Mesenchymal stem cell (in vitro differentiated cells and primary cell): ENCODE data around the gene MEF2B.
"Not testable (repeated sequence)": the region's sequence is repeated elsewhere in the genome, so short reads cannot be mapped to it uniquely, and the experiment has no call there.

Experiments used
- DNase-seq: peaks from one replicate; pipeline ENCODE4 v3.0.0-alpha.2; 2013
- H2AFZ ChIP-seq: one replicate; pipeline ENCODE4 v1.6.1; 2013; ENCODE audit warnings: low read depth, mild to moderate bottlenecking, control low read depth, inconsistent platforms, low read length, moderate library complexity
- H2AK5ac ChIP-seq: 2 replicates; pipeline ENCODE4 v1.6.1; 2013; ENCODE audit warnings: low read length, moderate library complexity, mild to moderate bottlenecking, inconsistent platforms; ENCODE audit not compliant: severe bottlenecking
- H2BK120ac ChIP-seq: one replicate; pipeline ENCODE4 v1.6.1; 2013; ENCODE audit warnings: low read depth, mild to moderate bottlenecking, inconsistent platforms, low read length, moderate library complexity
- H2BK12ac ChIP-seq, 2 experiments: one replicate each; pipeline ENCODE4 v1.6.1; 2013; ENCODE audit warnings: inconsistent platforms in 2 of 2, low read length in 2 of 2, mild to moderate bottlenecking in 2 of 2, moderate library complexity in 2 of 2, control low read depth in 1 of 2
- H2BK15ac ChIP-seq: one replicate; pipeline ENCODE4 v1.6.1; 2013; ENCODE audit warnings: mild to moderate bottlenecking, low read depth, inconsistent platforms; ENCODE audit not compliant: poor library complexity, severe bottlenecking
- H2BK5ac ChIP-seq: 2 replicates; pipeline ENCODE4 v1.6.1; 2013; ENCODE audit warnings: low read depth, mild to moderate bottlenecking, low read length, control low read depth, inconsistent platforms; ENCODE audit not compliant: poor library complexity, severe bottlenecking
- H3K14ac ChIP-seq, 2 experiments: one replicate each; pipeline ENCODE4 v1.6.1; 2013; ENCODE audit warnings: inconsistent platforms in 2 of 2, low read length in 2 of 2, control low read depth in 1 of 2, mild to moderate bottlenecking in 1 of 2, moderate library complexity in 1 of 2
- H3K18ac ChIP-seq, 2 experiments: one replicate each; pipeline ENCODE4 v1.6.1; 2013; ENCODE audit warnings: inconsistent platforms in 2 of 2, low read length in 2 of 2, control low read depth in 1 of 2, low read depth in 1 of 2, mild to moderate bottlenecking in 1 of 2
- H3K23ac ChIP-seq, 2 experiments: one replicate each; pipeline ENCODE4 v1.6.1; 2013; ENCODE audit warnings: inconsistent platforms in 2 of 2, low read length in 2 of 2, mild to moderate bottlenecking in 2 of 2, moderate library complexity in 2 of 2, control low read depth in 1 of 2
- H3K27ac ChIP-seq: 2 replicates; pipeline ENCODE4 v1.5.1; 2013; ENCODE audit warnings: mild to moderate bottlenecking, moderate library complexity, low read length, control low read depth, inconsistent platforms; ENCODE audit not compliant: poor library complexity, severe bottlenecking
- H3K27me3 ChIP-seq, 2 experiments: 2 replicates each; pipeline versions ENCODE4 v1.6.1 to v1.7.0; 2013; ENCODE audit warnings: low read length in 2 of 2, mild to moderate bottlenecking in 2 of 2, moderate library complexity in 2 of 2, control low read depth in 1 of 2, inconsistent platforms in 1 of 2; ENCODE audit not compliant: control insufficient read depth in 1 of 2, insufficient read depth in 1 of 2
- H3K36me3 ChIP-seq, 2 experiments: 2 replicates each; pipeline versions ENCODE4 v1.6.1 to v1.7.0; 2013; ENCODE audit warnings: low read length in 2 of 2, control low read depth in 1 of 2, inconsistent platforms in 1 of 2, low read depth in 1 of 2, mild to moderate bottlenecking in 1 of 2; ENCODE audit not compliant: insufficient read depth in 2 of 2, control insufficient read depth in 1 of 2
- H3K4ac ChIP-seq, 2 experiments: one replicate each; pipeline ENCODE4 v1.6.1; 2013; ENCODE audit warnings: inconsistent platforms in 2 of 2, low read length in 2 of 2, mild to moderate bottlenecking in 2 of 2, moderate library complexity in 2 of 2, control low read depth in 1 of 2, low read depth in 1 of 2
- H3K4me1 ChIP-seq: 2 replicates; pipeline ENCODE4 v1.6.1; 2013; ENCODE audit warnings: low read depth, low read length, control low read depth; ENCODE audit not compliant: control insufficient read depth, insufficient read depth
- H3K4me2 ChIP-seq: 2 replicates; pipeline ENCODE4 v1.6.1; 2013; ENCODE audit warnings: low read length, mild to moderate bottlenecking, inconsistent platforms; ENCODE audit not compliant: poor library complexity, severe bottlenecking
- H3K4me3 ChIP-seq, 2 experiments: 2 replicates each; pipeline versions ENCODE4 v1.5.1 to v1.7.0; 2013; ENCODE audit warnings: low read length in 2 of 2, mild to moderate bottlenecking in 2 of 2, control low read depth in 1 of 2, low read depth in 1 of 2; ENCODE audit not compliant: insufficient read depth in 1 of 2
- H3K79me1 ChIP-seq: replicated peaks from 2 replicates; pipeline ENCODE4 v1.6.1; 2013; ENCODE audit warnings: mild to moderate bottlenecking, control low read depth, low read length, inconsistent platforms; ENCODE audit not compliant: poor library complexity, severe bottlenecking
- H3K9ac ChIP-seq: 2 replicates; pipeline ENCODE4 v1.7.0; 2013; ENCODE audit warnings: mild to moderate bottlenecking, low read length, moderate library complexity
- H3K9me3 ChIP-seq: 2 replicates; pipeline ENCODE4 v1.7.0; 2013; ENCODE audit warnings: mild to moderate bottlenecking, low read length; ENCODE audit not compliant: control insufficient read depth
- H4K8ac ChIP-seq: one replicate; pipeline ENCODE4 v1.6.1; 2013; ENCODE audit warnings: inconsistent platforms, mild to moderate bottlenecking, low read length, moderate library complexity
- H4K91ac ChIP-seq: one replicate; pipeline ENCODE4 v1.6.1; 2013; ENCODE audit warnings: mild to moderate bottlenecking, low read length, inconsistent platforms
- WGBS: methylation state at CpG from one replicate; pipeline ENCODE4 v1.1.7; 2013; ENCODE audit warnings: mixed read lengths; 5-methylcytosine and 5-hydroxymethylcytosine counted together

MEF2B gene

GRCh38 chr19:19148504-19148903 is 21.6 kb downstream of the MEF2B start:
- H3K14ac ChIP-seq, H2BK12ac ChIP-seq, H3K4ac ChIP-seq, H4K8ac ChIP-seq, H4K91ac ChIP-seq, H2BK5ac ChIP-seq, H2AFZ ChIP-seq, H3K27ac ChIP-seq, H2BK120ac ChIP-seq, H3K27me3 ChIP-seq, H3K23ac ChIP-seq, H3K9ac ChIP-seq, H3K79me1 ChIP-seq, H2BK15ac ChIP-seq, H3K4me2 ChIP-seq, H3K18ac ChIP-seq, H2AK5ac ChIP-seq, H3K9me3 ChIP-seq, DNase-seq, H3K4me1 ChIP-seq, H3K4me3 ChIP-seq: not testable (repeated sequence)
- H3K36me3 ChIP-seq: peaks cover 10 to 14% of the 10 kb centered on the region in 2 experiments
- 99% methylated on average over 6 of the region's 8 CpGs for WGBS

GRCh38 chr19:19147344-19147743 is 22.7 kb downstream of the MEF2B start:
- Histone ChIP-seq H3K27ac (no peak overlapping the region), H3K23ac (no peak overlapping the region), H3K14ac (no peak overlapping the region), H2AK5ac (no peak overlapping the region), H3K4me2 (no peak overlapping the region), H3K9me3 (no peaks in the 10 kb centered on the region), H3K18ac (no peak overlapping the region), H4K91ac (no peak overlapping the region), H3K4ac (no peak overlapping the region), H3K4me1 (no peaks in the 10 kb centered on the region), H3K9ac (no peak overlapping the region), H3K27me3 (peaks cover 0 to under 1% of the 10 kb centered on the region in 2 experiments), H2BK120ac (no peak overlapping the region), H3K36me3 (peaks cover 10 to 14% of the 10 kb centered on the region in 2 experiments), H3K79me1 (no peaks in the 10 kb centered on the region), H2BK15ac (no peak overlapping the region), H4K8ac (no peak overlapping the region), H3K4me3 (no peak overlapping the region), H2BK5ac (no peak overlapping the region), H2BK12ac (no peak overlapping the region), H2AFZ (no peak overlapping the region)
- WGBS: 96% methylated on average over 5 of the region's 5 CpGs
- DNase-seq: no peak

- H2AFZ ChIP-seq: no peak overlapping the region
- H3K23ac ChIP-seq: no peak overlapping the region
- H2BK120ac ChIP-seq: no peak overlapping the region
- H2BK5ac ChIP-seq: no peak overlapping the region
- peaks cover 10 to 14% of the 10 kb centered on the region in 2 experiments for H3K36me3 ChIP-seq
- no peak overlapping the region for H3K27ac ChIP-seq
- no peak overlapping the region for H4K8ac ChIP-seq
- WGBS: 94% methylated on average over 3 of the region's 7 CpGs
- no peak overlapping the region for H3K14ac ChIP-seq
- no peak overlapping the region for H3K9ac ChIP-seq
- H3K4ac ChIP-seq: no peak overlapping the region
- H3K18ac ChIP-seq: no peak overlapping the region
- no peak overlapping the region for H3K4me3 ChIP-seq
- H2BK15ac ChIP-seq: no peak overlapping the region
- H3K4me1 ChIP-seq: no peaks in the 10 kb centered on the region
- H3K9me3 ChIP-seq: no peaks in the 10 kb centered on the region
- no peak for DNase-seq
- no peak overlapping the region for H2BK12ac ChIP-seq
- no peak overlapping the region for H4K91ac ChIP-seq
- H2AK5ac ChIP-seq: no peak overlapping the region
- H3K79me1 ChIP-seq: no peaks in the 10 kb centered on the region
- peaks cover 0 to 5% of the 10 kb centered on the region in 2 experiments for H3K27me3 ChIP-seq
- no peak overlapping the region for H3K4me2 ChIP-seq
These were observed 23.2 kb downstream of the MEF2B start for GRCh38 chr19:19146865-19147264.

GRCh38 chr19:19145684-19146608 is 24.1 kb downstream of the MEF2B start:
- no peak overlapping the region for H2BK120ac ChIP-seq
- no peak overlapping the region for H3K27ac ChIP-seq
- peak overlapping the region in 1 of 2 experiments; percentile 1 for H3K4ac ChIP-seq
- no peak overlapping the region for H3K9ac ChIP-seq
- H3K36me3 ChIP-seq: peaks cover 10 to 14% of the 10 kb centered on the region in 2 experiments
- H3K18ac ChIP-seq: no peak overlapping the region
- 48% methylated on average over 42 of the region's 47 CpGs for WGBS
- H2BK5ac ChIP-seq: no peak overlapping the region
- H3K27me3 ChIP-seq: peaks cover 0 to 5% of the 10 kb centered on the region in 2 experiments
- H3K79me1 ChIP-seq: no peaks in the 10 kb centered on the region
- no peak overlapping the region for H3K4me2 ChIP-seq
- H4K8ac ChIP-seq: peak overlapping the region; percentile 95
- H3K23ac ChIP-seq: no peak overlapping the region
- no peaks in the 10 kb centered on the region for H3K4me1 ChIP-seq
- peak overlapping the region; percentile 81 for H4K91ac ChIP-seq
- no peak overlapping the region for H3K4me3 ChIP-seq
- H2BK12ac ChIP-seq: no peak overlapping the region
- H3K9me3 ChIP-seq: no peaks in the 10 kb centered on the region
- no peak overlapping the region for H2AFZ ChIP-seq
- no peak overlapping the region for H2AK5ac ChIP-seq
- peak overlapping the region; percentile 92 for H2BK15ac ChIP-seq
- no peak overlapping the region for H3K14ac ChIP-seq
- peak; percentile 56 for DNase-seq
